NCI-H446 (cell line): ENCODE measurements around the gene TMEM52.
"Not testable (repeated sequence)": the region's sequence is repeated elsewhere in the genome, so short reads cannot be mapped to it uniquely, and the experiment has no call there.

Experiments used
- DNase-seq, 2 experiments: peaks; one replicate each; lab custom pipeline; 2025; lab: John Stamatoyannopoulos, UW

TMEM52 gene

DNA sequence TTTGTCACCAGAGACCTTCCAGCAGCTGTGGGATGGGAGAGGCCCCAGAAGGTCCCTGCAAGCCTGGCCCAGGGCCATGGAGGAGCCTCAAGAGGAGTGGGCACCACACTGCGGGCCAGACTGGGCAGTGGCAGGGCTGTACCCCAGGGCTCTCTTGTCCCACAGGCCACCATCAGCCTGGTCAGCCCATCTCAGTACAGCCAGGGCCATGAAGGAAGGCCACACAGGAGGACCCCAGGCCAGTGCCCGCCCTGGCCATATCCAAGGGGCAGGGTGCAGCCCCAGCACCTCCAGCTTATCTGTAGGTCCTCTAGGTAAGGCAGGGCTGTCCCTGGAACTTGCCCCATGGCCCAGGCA, 25.1 kb downstream of the TMEM52 start:
- no peak for DNase-seq

DNA sequence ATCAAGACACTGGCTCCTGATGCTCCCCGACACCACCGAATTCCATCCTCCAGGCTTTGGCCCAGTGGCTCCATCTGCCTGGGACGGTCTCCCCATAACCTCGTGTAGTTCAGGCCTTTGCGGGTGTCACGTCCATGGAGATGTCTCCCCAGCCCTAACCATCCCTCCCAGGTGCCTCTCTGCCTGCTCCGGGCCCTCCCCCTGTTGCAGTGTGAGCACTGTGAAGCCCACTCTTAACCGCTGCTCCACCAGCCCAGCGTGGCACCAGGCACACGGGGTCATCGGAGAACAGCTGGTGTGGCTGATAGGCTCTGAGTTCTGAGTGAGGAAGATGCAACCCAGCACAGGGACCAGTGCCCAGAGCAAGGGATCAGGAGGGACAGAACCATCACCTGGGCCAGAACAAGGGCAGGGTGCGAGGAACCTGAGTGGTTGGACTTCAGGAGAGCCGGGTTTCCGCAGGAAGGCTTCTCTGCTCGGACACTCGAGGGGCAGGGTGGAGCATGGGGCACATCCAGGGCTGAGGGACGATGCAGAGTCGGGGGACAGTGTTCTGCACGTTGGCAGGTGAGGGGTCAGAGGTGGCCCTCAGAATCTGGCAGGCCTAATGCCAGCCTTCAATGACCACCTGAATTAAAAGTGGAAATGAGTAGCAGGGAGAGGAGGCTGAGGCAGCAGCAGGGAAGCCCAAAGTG, 25.6 kb downstream of the TMEM52 start:
- no peak for DNase-seq

DNA sequence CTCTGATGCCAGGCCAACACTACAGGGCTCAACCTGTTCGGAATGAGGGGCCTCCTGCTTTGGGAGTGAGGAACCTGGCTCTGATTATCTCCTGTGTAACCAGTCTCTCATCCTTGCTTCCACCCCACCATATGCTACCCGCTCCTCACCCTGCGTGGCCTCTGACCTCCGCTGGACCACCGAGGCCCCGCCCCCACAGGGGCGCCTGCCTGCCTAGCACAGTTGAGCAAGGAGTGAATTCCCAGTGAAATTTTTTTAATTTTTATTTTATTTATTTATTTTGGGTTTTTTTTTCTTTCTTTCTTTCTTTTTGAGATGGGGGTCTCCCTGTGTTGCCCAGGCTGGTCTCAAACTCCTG, 26.3 kb downstream of the TMEM52 start:
- no peak for DNase-seq

DNA sequence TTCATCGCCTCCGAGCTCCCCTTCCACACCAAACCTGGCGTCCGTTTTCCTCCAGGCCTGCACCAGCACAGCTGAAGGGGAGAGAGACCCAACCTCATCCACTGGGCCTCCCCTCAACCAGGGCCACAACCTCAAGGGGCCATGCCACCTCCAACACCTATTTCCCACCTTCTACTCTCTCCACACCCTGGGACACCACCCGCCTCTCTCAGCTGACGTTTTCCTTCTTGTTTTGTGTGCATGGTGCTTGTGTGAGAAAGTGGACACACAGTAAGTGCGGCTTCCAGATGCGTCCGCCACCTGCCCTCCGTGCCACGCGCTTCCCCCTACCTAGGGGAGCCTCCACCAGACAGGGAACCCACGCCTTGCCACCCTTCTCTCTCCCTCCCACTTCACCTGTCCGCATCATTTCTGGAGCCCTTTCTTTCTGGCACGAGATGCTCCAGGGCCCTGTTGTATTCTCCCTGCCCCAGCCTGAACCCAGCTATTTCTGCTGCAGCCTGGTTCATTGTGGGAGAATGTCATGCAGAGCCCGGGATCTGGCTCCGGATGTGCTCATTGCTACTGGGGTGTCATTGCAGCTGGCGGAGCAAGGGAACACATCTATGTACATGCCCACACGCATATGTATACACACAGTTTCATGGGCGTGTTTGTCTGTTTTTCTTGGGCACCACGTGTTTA, 26.9 kb downstream of the TMEM52 start:
- no peak for DNase-seq

DNA sequence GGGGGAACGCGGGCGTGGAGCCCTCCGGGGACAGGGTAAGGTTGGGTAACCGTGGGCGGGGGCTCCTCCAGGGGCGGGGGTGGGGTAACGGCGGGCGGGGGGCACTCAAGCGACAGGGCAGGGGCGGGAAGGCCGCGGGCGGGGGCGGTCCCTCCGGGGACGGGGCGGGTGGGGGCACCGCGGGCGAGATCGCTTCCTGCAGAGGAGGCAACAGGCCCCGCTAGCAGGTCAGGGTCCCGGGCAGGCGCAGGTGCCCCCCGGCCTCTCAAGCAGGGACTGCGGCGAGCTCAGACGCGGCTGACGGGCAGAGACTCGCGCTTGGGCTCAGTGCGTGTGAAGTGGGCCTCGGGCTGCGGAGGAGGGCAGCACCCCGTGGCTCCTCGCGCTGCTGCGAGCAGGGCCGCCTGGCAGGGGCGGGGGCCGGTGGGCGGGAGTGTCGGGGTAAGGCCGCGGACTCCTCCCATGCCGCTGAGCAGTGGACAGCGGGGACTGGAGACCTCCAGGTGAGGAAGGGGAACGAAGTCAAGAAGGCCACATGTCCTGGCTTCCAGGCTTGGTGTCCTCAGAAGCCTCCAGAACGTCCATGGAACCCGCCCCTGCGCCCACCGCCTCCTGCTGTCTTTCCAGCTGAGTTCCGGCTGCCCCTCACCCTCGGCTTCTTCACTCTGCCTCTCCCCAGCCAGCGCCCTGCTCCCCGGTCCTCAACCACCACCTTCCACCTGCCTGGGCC, 27.6 kb downstream of the TMEM52 start:
- DNase-seq: peak; percentile 59 to 87

DNA sequence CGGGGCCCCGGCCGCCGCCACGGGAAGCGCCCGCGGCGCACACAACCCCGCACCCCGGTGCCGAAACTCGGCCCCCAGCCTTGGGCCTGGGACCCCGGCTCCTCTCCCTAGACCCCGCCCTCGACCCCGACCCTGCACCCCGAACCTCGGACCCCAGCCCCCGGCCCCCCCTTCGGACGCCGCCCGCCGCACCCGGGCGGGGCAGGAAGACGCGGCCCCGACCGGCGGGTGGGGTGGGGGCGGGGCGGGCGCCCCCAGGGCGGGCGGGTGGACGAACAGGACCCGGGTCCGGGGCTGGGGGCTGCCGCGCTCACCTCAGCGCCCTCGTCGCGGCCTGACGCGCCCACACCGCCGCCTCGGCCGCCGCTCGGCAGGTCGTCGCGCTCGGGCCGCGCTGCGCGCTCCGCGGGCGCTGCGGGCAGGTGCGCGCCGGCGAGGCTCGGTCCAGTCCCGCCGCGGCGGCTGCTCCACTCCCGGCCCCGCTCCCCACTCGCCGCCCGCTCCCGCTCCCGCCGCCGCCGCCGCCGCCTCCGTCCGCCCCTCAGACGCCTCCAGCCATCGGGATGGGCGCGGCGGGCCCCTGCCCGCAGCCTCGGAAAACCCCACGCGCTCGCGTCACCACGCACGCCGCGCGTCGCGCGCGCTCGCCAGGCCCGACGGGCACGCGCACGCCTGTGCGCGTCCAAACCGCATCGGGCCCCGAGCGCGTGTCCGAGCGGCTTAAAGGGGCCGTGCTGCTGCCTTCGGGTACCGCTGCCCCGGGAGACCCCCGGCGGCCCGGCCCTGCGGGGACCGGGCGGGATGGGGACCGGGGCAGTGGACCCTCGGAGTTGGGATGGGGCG, 28.4 kb downstream of the TMEM52 start, which contains the start of gene GNB1:
Gene GNB1 (minus strand): TSS at position 582 of the 843 bp plus-strand sequence. CDS start 65,634 bp downstream, outside the sequence.
- peak; percentile 65 to 97 for DNase-seq

DNA sequence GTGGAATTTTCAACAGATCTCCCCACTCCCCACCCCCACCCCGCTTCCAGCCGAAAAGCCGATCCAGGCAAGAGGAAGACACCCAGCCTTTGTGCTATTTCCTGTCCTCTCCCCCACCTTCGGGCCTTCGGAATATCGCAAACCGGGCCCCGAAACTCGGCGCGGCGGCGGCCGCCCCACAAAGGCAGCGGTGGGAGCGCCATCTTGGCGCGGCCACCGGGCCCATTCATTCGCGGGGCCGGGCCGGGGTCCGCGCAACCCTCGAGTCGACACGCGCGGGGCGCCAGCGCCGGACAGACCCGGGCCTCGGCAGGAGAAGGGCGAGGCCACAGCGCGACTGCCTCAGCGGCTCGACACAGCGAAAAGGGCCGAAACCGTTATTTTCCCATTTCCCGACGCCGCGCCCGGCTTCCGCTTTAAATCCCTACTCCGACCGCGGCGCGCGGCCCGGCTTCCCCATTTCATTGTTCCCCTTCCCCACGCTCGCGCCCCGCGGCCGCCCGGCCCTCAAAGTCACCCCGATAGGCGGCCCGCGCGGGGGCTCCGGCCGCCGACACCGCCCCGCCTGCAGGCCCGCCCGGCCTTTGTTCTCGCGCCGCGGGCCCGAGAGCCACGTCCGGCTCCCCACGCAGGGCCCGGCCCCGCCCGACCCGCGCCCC, 29.1 kb downstream of the TMEM52 start:
- peak in 1 of 2 experiments; percentile 50 for DNase-seq

DNA sequence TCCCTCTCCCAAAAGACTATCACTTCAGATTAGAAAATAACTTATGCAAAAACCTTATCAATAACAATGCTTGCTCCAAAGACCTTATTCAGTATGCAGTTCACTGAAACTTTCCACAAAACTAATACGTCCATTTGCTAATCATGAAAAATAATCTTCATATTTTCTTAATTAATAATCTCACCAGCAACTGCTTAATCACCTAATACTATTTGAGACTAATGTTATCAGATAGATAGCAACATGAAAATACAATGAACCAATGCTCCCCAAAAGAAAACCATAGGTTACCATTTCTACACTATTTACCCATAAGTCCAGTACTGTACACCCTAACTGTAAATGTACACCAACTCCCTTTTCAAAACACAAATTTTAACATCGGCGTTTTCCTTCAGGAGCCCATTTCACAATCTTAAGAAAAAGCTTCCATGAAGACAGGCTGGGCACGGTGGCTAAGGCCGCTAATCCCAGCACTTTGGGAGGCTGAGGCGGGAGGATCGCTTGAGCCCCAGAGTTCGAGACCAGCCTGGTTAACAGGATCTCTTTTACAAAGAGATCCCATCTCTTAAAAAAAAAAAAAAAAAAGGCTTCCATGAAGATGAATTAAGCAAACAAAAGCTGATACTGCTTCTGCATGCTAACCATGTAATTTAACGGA, 29.9 kb downstream of the TMEM52 start:
- DNase-seq: no peak

DNA sequence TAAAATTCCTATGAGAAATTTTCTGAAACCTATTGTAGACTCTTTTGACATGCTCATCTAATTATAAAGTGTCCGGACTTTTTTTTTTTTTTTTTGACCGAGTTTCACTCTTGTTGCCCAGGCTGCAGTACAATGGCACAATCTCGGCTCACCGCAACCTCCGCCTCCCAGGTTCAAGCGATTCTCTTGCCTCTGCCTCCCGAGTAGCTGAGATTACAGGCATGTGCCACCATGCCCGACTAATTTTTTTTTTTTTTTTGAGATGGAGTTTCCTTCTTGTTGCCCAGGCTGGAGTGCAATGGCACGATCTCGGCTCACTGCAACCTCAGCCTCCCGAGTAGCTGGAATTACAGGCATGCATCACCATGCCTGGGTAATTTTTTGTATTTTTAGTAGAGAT, 35.2 kb downstream of the TMEM52 start:
- DNase-seq: not testable (repeated sequence)

DNA sequence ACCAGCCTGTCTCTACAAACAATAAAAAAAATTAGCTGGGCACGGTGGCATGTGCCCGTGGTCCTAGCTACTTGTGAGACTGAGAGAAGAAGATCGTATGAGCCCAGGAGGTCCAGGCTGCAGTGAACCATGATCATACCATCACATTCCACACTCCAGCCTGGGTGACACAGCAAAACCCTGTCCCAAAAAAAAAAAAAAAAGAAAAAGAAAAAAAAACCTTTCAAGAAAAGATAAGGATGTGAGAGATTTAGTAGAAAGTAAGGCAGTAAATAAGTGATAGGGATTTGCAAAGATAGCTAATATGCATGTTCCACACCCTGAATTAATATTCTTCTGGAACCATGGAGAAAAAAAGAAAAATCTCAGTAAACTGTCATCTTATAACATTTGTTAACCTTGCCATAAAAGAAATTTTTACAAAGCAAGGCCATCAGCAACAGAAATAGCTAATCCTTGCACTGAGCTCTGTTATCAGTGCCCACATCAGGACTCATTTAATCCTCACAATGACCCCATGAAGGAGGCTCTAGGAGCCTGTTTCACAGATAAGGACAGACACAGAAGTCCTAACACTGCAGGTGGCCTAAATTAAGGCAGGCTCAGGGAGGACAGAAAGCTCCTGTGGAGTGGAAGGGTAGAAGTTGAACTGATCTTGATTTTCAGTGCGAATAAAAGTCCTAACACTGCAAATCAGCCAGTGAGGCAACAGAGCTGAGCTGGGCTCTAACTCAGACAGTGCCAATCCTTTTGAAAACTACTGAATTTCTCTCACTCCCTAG, 35.8 kb downstream of the TMEM52 start:
- no peak for DNase-seq

DNA sequence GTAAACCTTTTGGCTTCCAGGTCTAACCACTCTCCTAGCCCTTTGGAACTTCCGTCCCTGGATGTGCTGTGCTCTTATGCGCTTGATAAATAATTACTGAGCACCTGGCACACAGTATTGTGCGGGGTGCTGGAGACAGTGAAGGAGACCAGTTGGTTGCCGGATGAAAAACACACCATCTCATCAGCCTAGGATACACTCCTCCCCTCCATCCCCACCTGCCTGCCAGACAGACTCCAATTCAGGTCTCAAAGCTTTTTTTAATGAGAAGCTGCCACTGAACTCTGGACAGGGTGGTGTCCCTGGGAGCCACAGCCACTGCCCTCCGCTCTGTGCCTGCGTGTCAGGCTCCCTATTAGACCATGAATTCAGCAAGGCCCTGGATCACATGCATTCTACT, 37.4 kb downstream of the TMEM52 start:
- DNase-seq: no peak

DNA sequence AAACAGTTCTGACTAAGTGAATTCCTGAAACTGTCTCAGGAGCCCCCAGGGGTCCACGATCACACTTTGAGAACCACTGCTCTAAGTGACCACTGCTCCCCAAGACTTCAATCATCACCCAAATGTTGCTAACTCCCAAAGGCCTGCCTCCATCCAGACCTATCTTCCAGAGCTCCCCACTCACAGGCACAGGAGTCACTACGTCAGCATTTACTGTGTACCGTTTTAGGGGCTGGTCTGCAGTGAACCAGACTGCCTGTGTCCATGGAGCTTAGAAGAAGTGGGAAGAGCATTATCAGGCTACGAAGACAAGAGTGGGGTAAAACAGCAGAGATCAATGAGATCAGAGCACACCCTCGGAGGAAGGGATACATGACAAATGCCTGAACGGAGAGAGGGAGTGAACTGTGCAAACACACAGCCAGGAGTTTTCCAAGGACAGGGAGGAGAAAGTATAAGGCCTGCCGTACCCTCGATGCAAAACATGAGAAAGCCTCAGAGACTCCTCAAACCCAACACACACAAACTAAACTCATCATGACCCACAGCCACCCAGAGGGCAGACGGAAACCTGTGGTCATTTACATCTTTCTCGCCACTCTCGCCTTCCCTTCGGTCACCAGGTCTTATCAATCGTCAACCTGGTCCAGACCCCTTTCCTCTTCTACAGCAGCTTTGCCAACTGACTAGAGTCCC, 38.3 kb downstream of the TMEM52 start:
- no peak for DNase-seq

DNA sequence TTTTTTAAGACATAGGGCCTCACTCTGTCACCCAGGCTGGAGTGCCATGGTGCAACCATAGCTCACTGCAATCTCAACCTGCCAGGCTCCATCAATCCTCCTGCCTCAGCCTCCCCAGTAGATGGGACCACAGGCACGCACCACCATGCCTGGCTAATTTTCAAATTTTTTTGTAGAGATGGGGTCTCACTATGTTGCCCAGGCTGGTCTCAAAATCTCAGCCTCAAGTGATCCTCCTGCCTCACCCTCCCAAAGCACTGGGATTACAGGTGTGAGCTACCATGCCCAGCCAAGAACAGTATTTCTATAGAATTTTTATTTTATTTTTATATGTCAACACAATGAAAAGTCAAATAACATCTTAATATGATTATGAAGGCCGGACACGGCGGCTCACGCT, 39.1 kb downstream of the TMEM52 start:
- no peak for DNase-seq

DNA sequence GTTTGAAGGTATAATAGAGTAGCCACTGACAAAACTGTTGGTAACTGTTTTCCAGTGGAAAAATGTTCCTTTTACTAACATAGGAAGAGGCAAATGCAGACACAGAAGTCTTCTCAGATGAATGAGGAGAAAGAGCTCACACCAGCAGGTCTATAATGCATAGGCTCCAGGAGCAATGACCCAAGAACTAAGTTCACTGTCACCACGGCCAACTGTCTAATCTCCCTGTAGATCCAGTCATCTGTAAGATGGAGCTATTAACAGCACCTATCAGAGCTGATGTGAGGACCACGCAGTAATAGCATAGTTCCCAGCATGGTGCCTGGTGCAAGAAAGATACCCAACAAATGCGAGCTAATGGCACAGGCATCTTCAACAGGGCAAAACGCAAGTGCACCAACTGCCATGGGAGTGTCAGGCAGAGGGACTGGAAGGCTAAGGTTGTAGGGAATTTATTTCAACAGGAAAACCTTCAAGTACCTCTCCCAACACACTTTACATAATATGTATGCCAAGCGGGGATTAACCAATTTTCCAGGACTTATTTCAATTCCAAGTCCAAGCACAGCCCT, 41.1 kb downstream of the TMEM52 start:
- DNase-seq: no peak

DNA sequence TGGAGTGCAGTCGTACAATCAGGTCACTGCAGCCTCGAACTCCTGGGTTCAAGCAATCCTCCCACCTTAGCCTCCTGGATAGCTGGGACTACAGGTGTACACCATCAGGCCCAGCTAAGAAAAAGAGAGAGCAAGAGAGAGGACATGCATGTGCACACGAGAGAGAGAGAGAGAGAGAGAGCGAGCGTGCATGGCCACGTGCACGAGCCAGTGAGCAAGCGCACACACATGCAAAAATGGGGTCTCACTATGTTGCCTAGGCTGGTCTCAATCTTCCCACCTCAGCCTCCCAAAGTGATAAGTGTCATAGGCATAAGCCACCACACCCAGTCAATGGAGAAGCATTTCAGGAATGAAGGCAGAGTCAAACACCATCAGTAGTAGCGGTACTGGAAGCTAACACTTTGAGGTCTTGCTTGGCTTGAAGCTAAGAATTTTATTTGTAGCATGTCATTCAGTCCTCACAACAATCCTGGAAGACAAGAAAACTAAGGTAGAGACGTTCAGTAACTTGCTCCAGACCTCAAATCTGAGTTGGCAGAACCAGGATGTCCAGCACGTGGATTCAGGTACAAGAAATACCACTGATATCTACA, 42.6 kb downstream of the TMEM52 start:
- DNase-seq: no peak

DNA sequence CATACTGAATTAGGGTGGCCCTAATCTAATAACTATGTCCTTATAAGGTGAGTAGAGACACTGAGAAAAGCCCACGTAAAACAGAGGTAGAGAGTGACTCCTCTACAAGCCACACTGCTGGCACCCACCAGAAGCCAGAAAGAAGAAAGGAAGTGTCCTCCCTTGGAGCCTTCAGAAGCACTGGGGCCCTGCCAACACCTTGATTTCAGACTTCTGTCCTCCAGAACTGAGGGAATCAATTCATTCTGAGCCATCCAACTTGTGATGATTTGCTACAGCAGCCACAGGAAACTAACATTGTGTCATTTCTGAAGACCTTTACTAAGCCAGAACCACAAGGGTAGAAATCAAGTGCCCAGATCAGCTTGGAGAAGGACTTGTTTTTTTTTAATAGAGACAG, 43.1 kb downstream of the TMEM52 start:
- DNase-seq: no peak

DNA sequence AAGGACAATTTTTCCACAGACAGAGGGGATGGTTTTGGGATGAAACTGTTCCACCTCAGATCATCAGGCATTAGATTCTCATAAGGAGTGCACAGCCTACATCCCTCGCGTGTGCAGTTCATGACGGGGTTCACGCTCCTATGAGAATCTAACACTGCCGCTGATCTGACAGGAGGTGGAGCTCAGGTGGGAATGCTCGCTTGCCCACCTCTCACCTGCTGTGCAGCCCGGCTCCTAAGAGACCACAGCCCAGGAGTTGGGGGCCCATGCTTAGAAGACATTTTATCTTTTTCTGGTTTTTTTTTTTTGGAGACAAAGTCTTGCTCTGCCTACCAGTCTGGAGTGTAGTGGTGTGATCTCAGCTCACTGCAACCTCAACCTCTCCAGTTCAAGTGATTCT, 44.2 kb downstream of the TMEM52 start:
- no peak for DNase-seq

DNA sequence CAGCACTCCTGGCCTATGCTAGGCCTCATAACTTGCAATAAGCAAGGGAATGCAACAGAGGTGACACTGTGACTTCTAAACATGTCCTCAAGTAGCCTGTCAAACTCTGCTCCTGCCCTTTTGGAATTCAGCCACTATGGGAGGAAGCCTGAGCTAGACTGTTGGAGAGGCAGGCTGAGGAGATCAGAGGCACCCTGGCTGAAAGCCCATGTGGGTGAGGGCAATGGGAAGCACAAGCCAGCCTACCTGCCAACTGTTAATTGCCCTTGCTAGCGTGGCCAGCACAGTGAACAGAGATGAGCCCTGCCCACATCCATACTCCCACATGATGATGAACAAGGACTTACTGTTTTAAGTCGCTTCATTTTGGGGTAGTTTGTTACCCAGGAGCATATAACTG, 45.9 kb downstream of the TMEM52 start:
- DNase-seq: peak; percentile 44 to 79
